OCI-LY1 (cell line): ENCODE data around the gene SCUBE2.

Source experiments
- H2AFZ ChIP-seq: fragments of 200-600 bp; sonication (generic), shearing (Covaris generic); 2 replicates; pipeline ENCODE4 v1.6.0; 2014; ENCODE audit warnings: antibody characterized with exemption, mild to moderate bottlenecking, low read length
- H3F3A ChIP-seq: fragments of 200-600 bp; sonication (generic), shearing (Covaris generic); 2 replicates; pipeline ENCODE4 v1.6.0; 2014; ENCODE audit warnings: mild to moderate bottlenecking, antibody characterized with exemption, low read length, moderate library complexity; ENCODE audit not compliant: insufficient read depth
- H3K27ac ChIP-seq: fragments of 200-600 bp; sonication (generic); 2 replicates; pipeline ENCODE4 v1.5.1; 2014; ENCODE audit warnings: low read length, mixed run types, mild to moderate bottlenecking, low read depth; ENCODE audit not compliant: poor library complexity, severe bottlenecking
- H3K27me3 ChIP-seq: fragments of 200-600 bp; sonication (generic); 2 replicates; pipeline ENCODE4 v1.6.0; 2014; ENCODE audit warnings: antibody characterized with exemption, mild to moderate bottlenecking, low read length, moderate library complexity; ENCODE audit not compliant: insufficient read depth
- H3K36me3 ChIP-seq: fragments of 200-600 bp; sonication (generic); 2 replicates; pipeline ENCODE4 v1.6.1; 2014; ENCODE audit warnings: mild to moderate bottlenecking, antibody characterized with exemption, low read length, moderate library complexity, mixed read lengths; ENCODE audit not compliant: insufficient read depth
- H3K4me1 ChIP-seq: fragments of 200-600 bp; sonication (generic); 2 replicates; pipeline ENCODE4 v1.5.1; 2014; ENCODE audit warnings: mild to moderate bottlenecking, low read length, moderate library complexity; ENCODE audit not compliant: insufficient read depth, severe bottlenecking
- H3K4me2 ChIP-seq: fragments of 200-600 bp; sonication (generic), shearing (Covaris generic); 2 replicates; pipeline ENCODE4 v1.6.1; 2014; ENCODE audit warnings: low read length
- H3K4me3 ChIP-seq: fragments of 200-600 bp; sonication (generic); 2 replicates; pipeline ENCODE4 v1.5.1; 2014; ENCODE audit warnings: low read length, low read depth, mild to moderate bottlenecking, mixed read lengths; ENCODE audit not compliant: poor library complexity, severe bottlenecking
- H3K79me2 ChIP-seq: fragments of 200-600 bp; shearing (Covaris generic); 2 replicates; pipeline ENCODE4 v1.6.1; 2016; ENCODE audit warnings: mixed run types, low read length, mixed read lengths; ENCODE audit not compliant: insufficient read depth
- H3K9ac ChIP-seq: fragments of 200-600 bp; sonication (generic), shearing (Covaris generic); 2 replicates; pipeline ENCODE4 v1.6.1; 2014; ENCODE audit warnings: mild to moderate bottlenecking, low read length, mixed read lengths
- H3K9me2 ChIP-seq: fragments of 200-600 bp; sonication (generic), shearing (Covaris generic); 2 replicates; pipeline ENCODE4 v1.6.1; 2014; ENCODE audit warnings: low read depth, mild to moderate bottlenecking, low read length, mixed read lengths
- H3K9me3 ChIP-seq: fragments of 200-600 bp; shearing (Covaris generic); 2 replicates; pipeline ENCODE4 v1.6.1; 2014; ENCODE audit warnings: low read length, mixed read lengths
- H4K20me1 ChIP-seq: fragments of 200-600 bp; sonication (generic), shearing (Covaris generic); 2 replicates; pipeline ENCODE4 v1.6.0; 2016; ENCODE audit warnings: mild to moderate bottlenecking, low read length; ENCODE audit not compliant: insufficient read depth
- EZH2 ChIP-seq: fragments of 200-600 bp; sonication (generic), shearing (Covaris generic); IDR thresholded peaks from 2 replicates; pipeline ENCODE4 v1.8.0; 2017; ENCODE audit warnings: borderline replicate concordance, mixed run types, mild to moderate bottlenecking, antibody characterized with exemption, low read length, moderate library complexity, mixed read lengths
- TF ChIP-seq, protein P1 (sequence below): fragments of 200-600 bp; sonication (generic), shearing (Covaris generic); IDR thresholded peaks from 2 replicates; pipeline ENCODE4 v1.5.1; 2017; ENCODE audit warnings: mild to moderate bottlenecking, antibody characterized with exemption, low read length, moderate library complexity, mixed read lengths

SCUBE2 gene

DNA sequence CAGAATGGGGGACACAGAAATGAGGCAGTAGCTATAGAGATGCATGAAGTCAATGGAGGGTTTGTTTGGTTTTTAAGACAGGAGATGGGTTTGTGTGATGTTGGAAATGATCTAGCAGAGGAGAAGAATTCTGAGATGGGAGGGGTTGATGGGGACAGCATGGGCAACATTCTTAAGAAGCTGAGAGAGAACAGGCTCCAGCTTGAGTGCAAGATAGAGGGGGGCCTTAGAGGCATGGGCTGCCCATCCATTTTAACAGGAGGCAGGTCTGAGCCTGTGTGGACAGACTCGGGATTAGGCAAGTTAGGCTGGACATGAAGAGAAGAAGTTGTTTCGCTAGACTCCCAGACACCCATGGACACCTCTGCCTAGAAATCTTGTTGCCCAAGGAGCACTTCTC lies 49.7 kb downstream of the SCUBE2 start:
- no peaks in the 10 kb centered on the region for H3K79me2 ChIP-seq
- H3K27me3 ChIP-seq, result no peaks in the 10 kb centered on the region
- no peaks in the 10 kb centered on the region for H3K4me1 ChIP-seq
- H3K36me3 ChIP-seq, result no peaks in the 10 kb centered on the region
- H3K9me2 ChIP-seq, result no peaks in the 10 kb centered on the region
- H3F3A ChIP-seq, result no peaks in the 10 kb centered on the region
- H3K4me2 ChIP-seq, result no peak overlapping the region
- no peak overlapping the region for H3K4me3 ChIP-seq
- no peaks in the 10 kb centered on the region for H3K9me3 ChIP-seq
- no peak overlapping the region for H3K9ac ChIP-seq
- TF ChIP-seq, protein P1, sequence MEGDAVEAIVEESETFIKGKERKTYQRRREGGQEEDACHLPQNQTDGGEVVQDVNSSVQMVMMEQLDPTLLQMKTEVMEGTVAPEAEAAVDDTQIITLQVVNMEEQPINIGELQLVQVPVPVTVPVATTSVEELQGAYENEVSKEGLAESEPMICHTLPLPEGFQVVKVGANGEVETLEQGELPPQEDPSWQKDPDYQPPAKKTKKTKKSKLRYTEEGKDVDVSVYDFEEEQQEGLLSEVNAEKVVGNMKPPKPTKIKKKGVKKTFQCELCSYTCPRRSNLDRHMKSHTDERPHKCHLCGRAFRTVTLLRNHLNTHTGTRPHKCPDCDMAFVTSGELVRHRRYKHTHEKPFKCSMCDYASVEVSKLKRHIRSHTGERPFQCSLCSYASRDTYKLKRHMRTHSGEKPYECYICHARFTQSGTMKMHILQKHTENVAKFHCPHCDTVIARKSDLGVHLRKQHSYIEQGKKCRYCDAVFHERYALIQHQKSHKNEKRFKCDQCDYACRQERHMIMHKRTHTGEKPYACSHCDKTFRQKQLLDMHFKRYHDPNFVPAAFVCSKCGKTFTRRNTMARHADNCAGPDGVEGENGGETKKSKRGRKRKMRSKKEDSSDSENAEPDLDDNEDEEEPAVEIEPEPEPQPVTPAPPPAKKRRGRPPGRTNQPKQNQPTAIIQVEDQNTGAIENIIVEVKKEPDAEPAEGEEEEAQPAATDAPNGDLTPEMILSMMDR, result no peak
- TF ChIP-seq EZH2, result no peak
- H4K20me1 ChIP-seq, result no peaks in the 10 kb centered on the region
- H2AFZ ChIP-seq, result no peak overlapping the region
- H3K27ac ChIP-seq, result no peak overlapping the region

DNA sequence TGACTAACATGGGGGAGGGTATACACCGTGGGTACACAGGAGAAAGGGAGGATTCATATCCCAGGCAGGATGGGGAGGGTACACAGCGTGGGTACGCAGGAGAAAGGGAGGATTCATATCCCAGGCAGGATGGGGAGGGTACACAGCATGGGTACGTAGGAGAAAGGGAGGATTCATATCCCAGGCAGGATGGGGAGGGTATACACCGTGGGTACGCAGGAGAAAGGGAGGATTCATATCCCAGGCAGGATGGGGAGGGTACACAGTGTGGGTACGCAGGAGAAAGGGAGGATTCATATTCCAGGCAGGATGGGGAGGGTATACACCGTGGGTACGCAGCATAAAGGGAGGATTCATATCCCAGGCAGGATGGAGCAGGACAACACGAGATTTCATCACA lies 51.0 kb downstream of the SCUBE2 start:
- Histone ChIP-seq H4K20me1 (no peaks in the 10 kb centered on the region), H3K9ac (no peak overlapping the region), H3K27me3 (no peaks in the 10 kb centered on the region; the same call in 1 of the 2 replicates), H3K36me3 (no peaks in the 10 kb centered on the region), H3K4me3 (no peak overlapping the region), H3K27ac (no peak overlapping the region), H3K4me1 (no peaks in the 10 kb centered on the region), H3K9me2 (no peaks in the 10 kb centered on the region), H3K4me2 (no peak overlapping the region), H3K79me2 (no peaks in the 10 kb centered on the region), H3F3A (no peaks in the 10 kb centered on the region), H2AFZ (no peak overlapping the region), H3K9me3 (no peaks in the 10 kb centered on the region)
- TF ChIP-seq EZH2, result no peak
- TF ChIP-seq, protein P1, result no peak

DNA sequence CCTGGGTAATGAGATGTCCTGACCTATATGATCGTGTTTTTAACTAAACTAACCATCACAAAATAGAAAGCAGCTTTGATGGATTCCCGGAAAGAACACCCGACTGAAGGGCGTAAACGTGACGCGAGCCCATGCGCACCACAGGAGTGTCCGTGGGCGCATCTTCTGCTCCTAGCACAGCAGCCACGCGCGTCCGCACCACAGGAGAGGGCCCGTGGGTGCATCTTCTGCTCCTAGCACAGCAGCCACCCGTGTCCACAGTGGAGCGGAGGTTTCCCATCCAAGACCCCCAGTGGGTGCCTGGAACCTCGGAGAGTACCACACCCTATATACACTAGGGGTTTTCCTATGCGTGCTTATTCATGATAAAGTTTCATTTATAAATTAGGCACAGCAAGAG lies 51.5 kb downstream of the SCUBE2 start:
- no peak overlapping the region for H2AFZ ChIP-seq
- no peaks in the 10 kb centered on the region for H3K36me3 ChIP-seq

More for the DNA sequence above, 51.5 kb downstream of the SCUBE2 start:
- Histone ChIP-seq H3K4me1 (no peaks in the 10 kb centered on the region), H3K79me2 (no peaks in the 10 kb centered on the region), H4K20me1 (no peaks in the 10 kb centered on the region), H3K9me3 (no peaks in the 10 kb centered on the region), H3K27ac (no peak overlapping the region), H3K9ac (no peak overlapping the region), H3K4me3 (no peak overlapping the region), H3F3A (no peaks in the 10 kb centered on the region), H3K4me2 (no peak overlapping the region), H3K9me2 (no peaks in the 10 kb centered on the region), H3K27me3 (no peaks in the 10 kb centered on the region; the same call in 1 of the 2 replicates)
- TF ChIP-seq EZH2, result no peak
- TF ChIP-seq, protein P1, result no peak
